MCF 10A (cell line): Measurements from ENCODE around the gene CHST15. TPM values are rescaled to one million over a fixed set of nuclear protein-coding genes. Genes with fewer than 3 reads are reported as not detected.

Source experiments
- BruUV-seq: library from RNA; stranded (reverse); fragments of 400-500 nt; replicated peaks from 2 replicates; lab custom pipeline; 2021; lab: Mats Ljungman, UMichigan
- CTCF ChIA-PET: fragments of 300-600 bp; sonication (Branson Sonifier 250); formaldehyde crosslinking; extraction: SDS; loops from one replicate; lab custom pipeline; 2021; ENCODE audit warnings: antibody characterized with exemption, inconsistent platforms; lab: Yijun Ruan, JAX
- POLR2A ChIA-PET: fragments of 300-600, 350-650 bp; sonication (Branson Sonifier 250); formaldehyde crosslinking; extraction: SDS; loops from one replicate; lab custom pipeline; 2020; ENCODE audit warnings: antibody characterized with exemption, inconsistent platforms; lab: Yijun Ruan, JAX
- DNase-seq: peaks from one replicate; pipeline ENCODE4 v3.0.0-alpha.2; 2018; ENCODE audit not compliant: unreplicated experiment
- H3K27ac Mint-ChIP-seq: one replicate; pipeline ENCODE4 v1.8.0; 2022; ENCODE audit warnings: mild to moderate bottlenecking, low read depth, mixed read lengths; ENCODE audit not compliant: unreplicated experiment
- H3K27me3 Mint-ChIP-seq: one replicate; pipeline ENCODE4 v1.8.0; 2022; ENCODE audit warnings: mixed read lengths; ENCODE audit not compliant: insufficient read depth, unreplicated experiment
- H3K36me3 Mint-ChIP-seq: one replicate; pipeline ENCODE4 v1.8.0; 2022; ENCODE audit warnings: mild to moderate bottlenecking, moderate library complexity, mixed read lengths; ENCODE audit not compliant: insufficient read depth, unreplicated experiment
- H3K4me1 Mint-ChIP-seq: one replicate; pipeline ENCODE4 v1.8.0; 2022; ENCODE audit warnings: mixed read lengths; ENCODE audit not compliant: insufficient read depth, unreplicated experiment
- H3K4me3 Mint-ChIP-seq: one replicate; pipeline ENCODE4 v1.8.0; 2022; ENCODE audit warnings: mild to moderate bottlenecking, moderate library complexity, mixed read lengths; ENCODE audit not compliant: unreplicated experiment
- H3K9me3 Mint-ChIP-seq: one replicate; pipeline ENCODE4 v1.8.0; 2022; ENCODE audit warnings: mixed read lengths; ENCODE audit not compliant: unreplicated experiment
- intact Hi-C: fragments of 100-400 bp; cut with micrococcal nuclease; formaldehyde crosslinking; loops from 2 replicates; pipeline ENCODE4 v1.14.1; 2022
- total RNA-seq: library from RNA; stranded (reverse); gene quantifications from 2 replicates; pipeline ENCODE4 v1.2.3, GENCODE V29; 2022
- TF ChIP-seq, protein P1 (sequence below): fragments of 200-600 bp; IDR thresholded peaks from one replicate; pipeline ENCODE4 v1.8.0; 2022; ENCODE audit warnings: antibody characterized with exemption, mild to moderate bottlenecking; ENCODE audit not compliant: unreplicated experiment

CHST15 gene
- total RNA-seq, 1 experiment from 2014 or later = 32.8 TPM

DNA sequence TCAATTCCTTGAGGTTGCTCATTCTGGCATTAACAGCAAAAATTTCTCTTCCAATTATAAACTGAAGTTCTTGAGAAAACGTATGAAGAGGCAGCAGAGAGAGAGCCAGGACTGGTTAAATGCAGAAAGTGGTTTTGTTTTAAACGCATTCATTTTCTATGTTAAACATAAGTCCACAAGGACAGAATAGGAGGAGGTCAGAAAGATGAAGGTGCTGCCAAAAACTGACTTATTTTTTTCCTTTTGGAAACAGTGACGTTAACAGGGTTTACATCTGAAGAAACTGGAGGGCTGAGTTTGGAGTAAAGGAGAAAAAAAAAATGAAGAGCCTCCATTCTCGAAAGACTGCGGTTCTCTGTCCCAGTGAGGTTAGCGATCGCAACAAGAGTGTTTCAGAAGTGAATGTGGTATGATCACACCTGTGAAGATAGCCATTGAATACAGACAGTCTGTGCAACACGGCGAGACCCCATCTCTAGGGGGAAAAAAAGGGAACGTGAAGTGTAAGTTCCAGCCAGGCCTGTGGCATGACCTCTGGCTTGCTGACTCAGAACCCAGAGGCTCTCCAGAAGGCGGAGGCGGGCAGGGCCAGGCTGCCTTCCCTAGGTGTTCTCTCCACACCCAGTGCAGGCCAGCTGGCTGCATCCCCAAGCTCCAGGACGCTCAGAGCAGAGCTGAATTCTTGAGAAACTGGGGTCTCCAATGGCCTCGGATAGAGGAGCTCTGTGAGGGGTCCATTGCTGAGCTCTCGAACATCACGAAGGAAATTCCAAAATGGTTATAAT is 84.0 kb downstream of the CHST15 start:
- BruUV-seq = no TSS peak
- no peak overlapping the region for H3K4me3 Mint-ChIP-seq
- CTCF ChIA-PET = interaction anchor here (2.4 kb wide), 1 partner anchor 14 kb away, joined by 8 read pairs; no protein-coding TSS in a partner anchor

DNA sequence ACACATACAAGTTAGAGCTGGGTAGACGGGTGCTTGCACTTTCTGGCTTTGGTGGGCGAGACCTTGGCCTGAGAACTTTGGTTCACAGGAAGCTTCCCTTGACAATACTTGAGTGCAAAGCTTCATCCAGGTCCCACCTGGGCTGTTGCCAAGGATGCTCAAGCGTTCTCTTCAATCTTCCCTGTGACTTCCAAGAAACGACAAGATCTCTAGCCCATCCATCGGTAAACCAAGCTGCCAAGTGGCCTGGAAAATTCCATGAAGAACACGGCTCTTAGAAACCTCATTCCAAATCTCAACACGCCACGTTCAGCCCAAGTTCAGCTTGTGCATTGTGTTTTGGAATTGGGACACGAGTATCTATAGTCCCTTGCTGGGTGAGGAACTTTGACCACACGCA is 84.7 kb downstream of the CHST15 start:
- Mint-ChIP-seq H3K9me3 (peaks cover 4% of the 10 kb centered on the region), H3K36me3 (peaks cover 67% of the 10 kb centered on the region), H3K27me3 (no peaks in the 10 kb centered on the region), H3K4me3 (no peak overlapping the region), H3K4me1 (no peaks in the 10 kb centered on the region), H3K27ac (no peak overlapping the region)
- CTCF ChIA-PET = no interaction called here
- BruUV-seq = no TSS peak
- TF ChIP-seq, protein P1, sequence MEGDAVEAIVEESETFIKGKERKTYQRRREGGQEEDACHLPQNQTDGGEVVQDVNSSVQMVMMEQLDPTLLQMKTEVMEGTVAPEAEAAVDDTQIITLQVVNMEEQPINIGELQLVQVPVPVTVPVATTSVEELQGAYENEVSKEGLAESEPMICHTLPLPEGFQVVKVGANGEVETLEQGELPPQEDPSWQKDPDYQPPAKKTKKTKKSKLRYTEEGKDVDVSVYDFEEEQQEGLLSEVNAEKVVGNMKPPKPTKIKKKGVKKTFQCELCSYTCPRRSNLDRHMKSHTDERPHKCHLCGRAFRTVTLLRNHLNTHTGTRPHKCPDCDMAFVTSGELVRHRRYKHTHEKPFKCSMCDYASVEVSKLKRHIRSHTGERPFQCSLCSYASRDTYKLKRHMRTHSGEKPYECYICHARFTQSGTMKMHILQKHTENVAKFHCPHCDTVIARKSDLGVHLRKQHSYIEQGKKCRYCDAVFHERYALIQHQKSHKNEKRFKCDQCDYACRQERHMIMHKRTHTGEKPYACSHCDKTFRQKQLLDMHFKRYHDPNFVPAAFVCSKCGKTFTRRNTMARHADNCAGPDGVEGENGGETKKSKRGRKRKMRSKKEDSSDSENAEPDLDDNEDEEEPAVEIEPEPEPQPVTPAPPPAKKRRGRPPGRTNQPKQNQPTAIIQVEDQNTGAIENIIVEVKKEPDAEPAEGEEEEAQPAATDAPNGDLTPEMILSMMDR = no peak
- POLR2A ChIA-PET = interaction anchor here (0.7 kb wide), 1 partner anchor 18 kb away, joined by 3 read pairs; no protein-coding TSS in a partner anchor
- no peak for DNase-seq
- intact Hi-C loops = no loop called here

More for the DNA sequence above, 84.0 kb downstream of the CHST15 start:
- POLR2A ChIA-PET = no interaction called here
- Mint-ChIP-seq H3K9me3 (peaks cover 10% of the 10 kb centered on the region), H3K36me3 (peaks cover 73% of the 10 kb centered on the region), H3K27me3 (no peaks in the 10 kb centered on the region), H3K27ac (no peak overlapping the region), H3K4me1 (no peaks in the 10 kb centered on the region)
- DNase-seq = no peak
- TF ChIP-seq, protein P1 = no peak
- intact Hi-C loops = no loop called here

DNA sequence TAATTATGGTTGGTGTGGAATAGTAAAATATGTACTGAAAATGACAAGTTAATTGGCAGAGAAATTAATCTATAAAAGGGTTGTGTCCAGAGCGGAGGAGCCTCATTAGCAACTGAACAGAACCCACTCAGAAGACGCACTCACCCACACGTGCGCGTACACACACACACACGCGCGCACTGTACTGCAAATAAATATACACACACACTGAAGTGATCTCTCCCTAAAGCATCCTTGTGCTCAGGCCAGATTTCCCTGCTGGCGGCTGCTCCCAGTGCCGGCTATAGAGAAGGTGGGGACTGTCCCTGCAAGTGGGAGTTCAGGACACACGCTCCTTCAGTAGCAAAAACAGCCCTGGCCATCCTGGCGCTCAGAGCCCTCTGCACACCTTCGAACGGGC is 85.2 kb downstream of the CHST15 start:
- BruUV-seq = no TSS peak
- Mint-ChIP-seq H3K36me3 (peaks cover 62% of the 10 kb centered on the region), H3K4me1 (no peaks in the 10 kb centered on the region), H3K4me3 (no peak overlapping the region), H3K27ac (no peak overlapping the region), H3K27me3 (no peaks in the 10 kb centered on the region), H3K9me3 (no peaks in the 10 kb centered on the region)
- no peak for DNase-seq
- intact Hi-C loops = no loop called here
- TF ChIP-seq, protein P1 = no peak
- ChIA-PET POLR2A (interaction anchor here (0.7 kb wide), 1 partner anchor 18 kb away, joined by 3 read pairs; no protein-coding TSS in a partner anchor), CTCF (no interaction called here)

DNA sequence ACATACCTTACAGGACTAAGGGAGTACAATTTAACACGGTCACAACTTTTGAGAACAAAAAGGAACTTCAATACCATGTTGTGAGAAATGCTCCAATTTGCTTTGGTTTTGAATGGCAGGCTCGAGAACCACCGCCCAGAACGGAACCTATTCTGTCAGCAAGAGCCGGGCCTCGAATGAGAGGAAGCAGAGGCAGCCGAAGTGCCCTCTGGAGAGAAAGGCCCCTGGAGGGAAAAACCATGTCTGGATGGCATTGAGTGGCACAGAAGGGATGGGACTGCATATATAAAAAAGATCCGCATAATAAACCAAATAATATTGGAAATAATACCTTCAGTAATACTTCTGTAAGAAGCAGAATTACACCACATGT is 85.6 kb downstream of the CHST15 start:
- ChIA-PET CTCF (interaction anchor here (0.7 kb wide), 1 partner anchor 12 kb away, joined by 3 read pairs; no protein-coding TSS in a partner anchor), POLR2A (no interaction called here)
- no peaks in the 10 kb centered on the region for H3K4me1 Mint-ChIP-seq

More for the DNA sequence above, 85.6 kb downstream of the CHST15 start:
- Mint-ChIP-seq H3K9me3 (no peaks in the 10 kb centered on the region), H3K27me3 (no peaks in the 10 kb centered on the region), H3K36me3 (peaks cover 59% of the 10 kb centered on the region), H3K27ac (no peak overlapping the region), H3K4me3 (no peak overlapping the region)
- intact Hi-C loops = no loop called here
- DNase-seq = no peak
- BruUV-seq = no TSS peak
- TF ChIP-seq, protein P1 = no peak
